Endodermal cell (in vitro differentiated cells): Measurements from ENCODE around the gene HDAC1. TPM values are rescaled to one million over a fixed set of nuclear protein-coding genes. Genes with fewer than 3 reads are reported as not detected.
A peak's percentile ranks its signal among the peaks of the same experiment; 100 is the strongest.

Source experiments
- DNase-seq: peaks from one replicate; pipeline ENCODE4 v3.0.0-alpha.2; 2017
- H3K27ac ChIP-seq: 2 replicates; pipeline ENCODE4 v1.5.1; 2013; ENCODE audit warnings: mild to moderate bottlenecking, low read depth, low read length, moderate library complexity
- H3K27me3 ChIP-seq: 2 replicates; pipeline ENCODE4 v1.6.1; 2013; ENCODE audit warnings: mild to moderate bottlenecking, low read length, moderate library complexity; ENCODE audit not compliant: insufficient read depth, control insufficient read depth, poor library complexity, severe bottlenecking
- H3K36me3 ChIP-seq: 2 replicates; pipeline ENCODE4 v1.7.0; 2013; ENCODE audit warnings: mild to moderate bottlenecking, low read length, moderate library complexity; ENCODE audit not compliant: control insufficient read depth, insufficient read depth
- H3K4me1 ChIP-seq: one replicate; pipeline ENCODE4 v1.7.0; 2013; ENCODE audit warnings: low read length; ENCODE audit not compliant: control insufficient read depth, insufficient read depth
- H3K4me3 ChIP-seq: 2 replicates; pipeline ENCODE4 v1.5.1; 2013; ENCODE audit warnings: mild to moderate bottlenecking, low read length, moderate library complexity
- H3K9ac ChIP-seq: 2 replicates; pipeline ENCODE4 v1.6.1; 2013; ENCODE audit warnings: mild to moderate bottlenecking, low read length, moderate library complexity; ENCODE audit not compliant: poor library complexity, severe bottlenecking; ENCODE audit errors: extremely low read depth
- H3K9me3 ChIP-seq: 2 replicates; pipeline ENCODE4 v1.6.1; 2013; ENCODE audit warnings: mild to moderate bottlenecking, low read length, moderate library complexity; ENCODE audit not compliant: control insufficient read depth
- H3K27ac Mint-ChIP-seq: 2 replicates; pipeline ENCODE4 v1.8.0; 2020; ENCODE audit warnings: mixed read lengths
- H3K27me3 Mint-ChIP-seq: 2 replicates; pipeline ENCODE4 v1.8.0; 2021; ENCODE audit warnings: mild to moderate bottlenecking, mixed read lengths; ENCODE audit not compliant: insufficient read depth
- H3K36me3 Mint-ChIP-seq: 2 replicates; pipeline ENCODE4 v1.8.0; 2020; ENCODE audit warnings: low read depth, mixed read lengths
- H3K4me1 Mint-ChIP-seq: 2 replicates; pipeline ENCODE4 v1.8.0; 2020; ENCODE audit warnings: mixed read lengths
- H3K4me3 Mint-ChIP-seq: 2 replicates; pipeline ENCODE4 v1.8.0; 2020; ENCODE audit warnings: mild to moderate bottlenecking, moderate library complexity, mixed read lengths
- H3K9me3 Mint-ChIP-seq: 2 replicates; pipeline ENCODE4 v1.8.0; 2020; ENCODE audit warnings: mild to moderate bottlenecking, mixed read lengths
- CTCF ChIP-seq: fragments of 200-600 bp; sonication (generic); conservative IDR thresholded peaks from 2 replicates; pipeline ENCODE4 v1.5.0; 2021; ENCODE audit warnings: antibody characterized with exemption, mild to moderate bottlenecking
- WGBS, 2 experiments: methylation state at CpG; one replicate each; pipeline versions ENCODE4 v1.1.5 to v1.1.7; 2013; ENCODE audit warnings: missing lambda C conversion rate in 2 of 2, mixed read lengths in 1 of 2; ENCODE audit not compliant: insufficient coverage in 1 of 2, insufficient read length in 1 of 2; 5-methylcytosine and 5-hydroxymethylcytosine counted together
- total RNA-seq, 2 donors: library from RNA; stranded (reverse); fragmentation: NEBNext Ultra II Directional in 1 of 2; extraction: Animal tissue kit (Norgen Biotek cat#: 25700) in 1 of 2; gene quantifications; 2 replicates in 1 of 2; 3 replicates in 1 of 2; pipeline ENCODE4 v1.2.1, GENCODE V29; 2021

Gene HDAC1
- total RNA-seq, 2 donors from 2014 or later: 150 to 160 TPM

GRCh38 chr1:32309960-32310359 is 18.1 kb downstream of the HDAC1 start:
- no peak overlapping the region for H3K4me3 Mint-ChIP-seq
- H3K9me3 ChIP-seq: peaks cover 10% of the 10 kb centered on the region
- H3K36me3 ChIP-seq: peaks cover 21% of the 10 kb centered on the region
- H3K27ac Mint-ChIP-seq: peak overlapping the region; percentile 50
- no peaks in the 10 kb centered on the region for H3K27me3 Mint-ChIP-seq
- H3K4me3 ChIP-seq: no peak overlapping the region
- peaks cover 9% of the 10 kb centered on the region for H3K4me1 Mint-ChIP-seq
- H3K27me3 ChIP-seq: no peaks in the 10 kb centered on the region
- no peak for DNase-seq
- no peak overlapping the region for H3K27ac ChIP-seq
- no peak for TF ChIP-seq CTCF
- H3K9me3 Mint-ChIP-seq: peaks cover 7% of the 10 kb centered on the region
- no peaks in the 10 kb centered on the region for H3K4me1 ChIP-seq
- no peak overlapping the region for H3K9ac ChIP-seq
- peaks cover 26% of the 10 kb centered on the region for H3K36me3 Mint-ChIP-seq
- 86 to 96% methylated on average over 1 of the region's 1 CpG for WGBS, 2 experiments

- no peak for DNase-seq
- no peak for TF ChIP-seq CTCF
- H3K4me1 ChIP-seq: no peaks in the 10 kb centered on the region
- Mint-ChIP-seq H3K36me3 (peaks cover 17% of the 10 kb centered on the region), H3K27ac (no peak overlapping the region), H3K27me3 (no peaks in the 10 kb centered on the region), H3K4me1 (peaks cover 9% of the 10 kb centered on the region), H3K4me3 (no peak overlapping the region), H3K9me3 (no peaks in the 10 kb centered on the region)
- H3K36me3 ChIP-seq: peaks cover 12% of the 10 kb centered on the region
- WGBS, 2 experiments: 93 to 96% methylated on average over 2 of the region's 2 CpGs
- H3K9me3 ChIP-seq: no peaks in the 10 kb centered on the region
- no peak overlapping the region for H3K4me3 ChIP-seq
- H3K27me3 ChIP-seq: no peaks in the 10 kb centered on the region
- H3K9ac ChIP-seq: no peak overlapping the region
- no peak overlapping the region for H3K27ac ChIP-seq
Observed at GRCh38 chr1:32311709-32312393, 20.0 kb downstream of the HDAC1 start.

GRCh38 chr1:32316903-32317277 is 25.0 kb downstream of the HDAC1 start:
- WGBS, 2 experiments: 83 to 100% methylated on average over 2 to 3 of the region's 3 CpGs
- H3K27ac Mint-ChIP-seq: no peak overlapping the region
- peaks cover 6% of the 10 kb centered on the region for H3K4me1 Mint-ChIP-seq
- Histone ChIP-seq H3K27ac (no peak overlapping the region), H3K9me3 (no peaks in the 10 kb centered on the region), H3K4me3 (no peak overlapping the region), H3K36me3 (peaks cover 39% of the 10 kb centered on the region), H3K4me1 (no peaks in the 10 kb centered on the region), H3K9ac (no peak overlapping the region), H3K27me3 (no peaks in the 10 kb centered on the region)
- no peaks in the 10 kb centered on the region for H3K9me3 Mint-ChIP-seq
- H3K4me3 Mint-ChIP-seq: no peak overlapping the region
- peaks cover 35% of the 10 kb centered on the region for H3K36me3 Mint-ChIP-seq
- no peak for TF ChIP-seq CTCF
- H3K27me3 Mint-ChIP-seq: no peaks in the 10 kb centered on the region
- DNase-seq: no peak
